PC-9 (cell line): Measurements from ENCODE around the gene GEMIN8. TPM values are rescaled to one million over a fixed set of nuclear protein-coding genes. Genes with fewer than 3 reads are reported as not detected.

ENCODE experiments used
- BruUV-seq: library from RNA; stranded (reverse); fragments of 400-500 nt; replicated peaks from 2 replicates; lab custom pipeline; 2021; lab: Mats Ljungman, UMichigan
- CTCF ChIA-PET: fragments of 300-600 bp; sonication (Branson Sonifier 250); formaldehyde crosslinking; loops from one replicate; lab custom pipeline; 2022; ENCODE audit warnings: antibody characterized with exemption; lab: Charles Lee
- POLR2A ChIA-PET: fragments of 300-600 bp; sonication (Branson Sonifier 250); formaldehyde crosslinking; loops from one replicate; lab custom pipeline; 2022; ENCODE audit warnings: antibody characterized with exemption; ENCODE audit not compliant: unreplicated experiment; lab: Charles Lee
- DNase-seq, 2 experiments: peaks; one replicate each; pipeline versions ENCODE4 v3.0.0 to v3.0.0-alpha.2; 2015 to 2022; ENCODE audit warnings: mixed read lengths in 1 of 2
- H2AFZ ChIP-seq: fragments of 200-600 bp; sonication (generic); 2 replicates; pipeline ENCODE4 v1.8.1; 2017; ENCODE audit warnings: antibody characterized with exemption
- H3F3A ChIP-seq: fragments of 200-600 bp; sonication (generic); 2 replicates; pipeline ENCODE4 v1.8.1; 2017; ENCODE audit warnings: antibody characterized with exemption, mild to moderate bottlenecking, low read depth; ENCODE audit not compliant: insufficient read depth
- H3K27ac ChIP-seq: fragments of 200-600 bp; sonication (generic); 2 replicates; pipeline ENCODE4 v1.6.1; 2016; ENCODE audit warnings: mixed run types
- H3K27me3 ChIP-seq: fragments of 200-600 bp; sonication (generic); 2 replicates; pipeline ENCODE4 v1.6.1; 2016; ENCODE audit warnings: low read depth, mixed run types; ENCODE audit not compliant: insufficient read depth
- H3K36me3 ChIP-seq: fragments of 200-600 bp; sonication (generic); 2 replicates; pipeline ENCODE4 v1.6.1; 2016; ENCODE audit warnings: low read depth, mixed run types
- H3K4me1 ChIP-seq: fragments of 200-600 bp; sonication (generic); replicated peaks from 2 replicates; pipeline ENCODE4 v1.6.1; 2016; ENCODE audit warnings: mixed run types; ENCODE audit not compliant: insufficient read depth
- H3K4me2 ChIP-seq: fragments of 200-600 bp; sonication (generic); 2 replicates; pipeline ENCODE4 v1.6.1; 2017; ENCODE audit warnings: mixed run types
- H3K4me3 ChIP-seq: fragments of 200-600 bp; sonication (generic); 2 replicates; pipeline ENCODE4 v1.6.1; 2016; ENCODE audit warnings: mixed run types
- H3K79me2 ChIP-seq: fragments of 200-600 bp; sonication (generic); 2 replicates; pipeline ENCODE4 v1.6.1; 2017; ENCODE audit warnings: low read depth, mixed run types
- H3K9me2 ChIP-seq: fragments of 200-600 bp; sonication (generic); 2 replicates; pipeline ENCODE4 v1.8.1; 2017; ENCODE audit warnings: mild to moderate bottlenecking; ENCODE audit not compliant: insufficient read depth
- H3K9me3 ChIP-seq: fragments of 200-600 bp; sonication (generic); 2 replicates; pipeline ENCODE4 v1.8.1; 2016; ENCODE audit warnings: low read depth; ENCODE audit not compliant: insufficient read depth
- H4K20me1 ChIP-seq: fragments of 200-600 bp; sonication (generic); 2 replicates; pipeline ENCODE4 v1.8.1; 2017; ENCODE audit not compliant: insufficient read depth
- CTCF ChIP-seq: fragments of 200-600 bp; sonication (generic); conservative IDR thresholded peaks from 2 replicates; pipeline ENCODE4 v1.6.1; 2017; ENCODE audit warnings: mixed run types, antibody characterized with exemption, mild to moderate bottlenecking, moderate library complexity
- EZH2 ChIP-seq: fragments of 200-600 bp; sonication (generic); IDR thresholded peaks from 2 replicates; pipeline ENCODE4 v1.8.0; 2017; ENCODE audit warnings: antibody characterized with exemption, low read depth
- intact Hi-C: fragments of 100-400 bp; cut with micrococcal nuclease; formaldehyde crosslinking; loops from one replicate; pipeline ENCODE4 v1.10.0; 2022; ENCODE audit not compliant: unreplicated experiment
- total RNA-seq: library from RNA; stranded (reverse); gene quantifications from 2 replicates; pipeline ENCODE4 v1.2.3, GENCODE V29; 2021

Gene GEMIN8
- total RNA-seq, 1 experiment from 2014 or later = 18.8 TPM

GRCh38 chrX:13956998-13957397, 72.7 kb downstream of the GEMIN8 start:
- Histone ChIP-seq H2AFZ (no peak overlapping the region), H3K27ac (no peak overlapping the region), H3K4me1 (no peaks in the 10 kb centered on the region), H3K9me2 (no peaks in the 10 kb centered on the region), H4K20me1 (no peaks in the 10 kb centered on the region), H3F3A (no peaks in the 10 kb centered on the region), H3K27me3 (peaks cover 23% of the 10 kb centered on the region), H3K79me2 (no peaks in the 10 kb centered on the region), H3K4me2 (no peak overlapping the region), H3K36me3 (no peaks in the 10 kb centered on the region), H3K4me3 (no peak overlapping the region), H3K9me3 (no peaks in the 10 kb centered on the region)
- intact Hi-C loops = no loop called here
- no peak for TF ChIP-seq CTCF
- TF ChIP-seq EZH2 = no peak
- CTCF ChIA-PET = no interaction called here
- BruUV-seq = no TSS peak
- no peak for DNase-seq
- POLR2A ChIA-PET = interaction anchor here (0.7 kb wide), 1 partner anchor 217 kb away, joined by 7 read pairs; no protein-coding TSS in a partner anchor

Other genes starting within 250 kb of the GEMIN8 start
- not detected in 2 replicates for gene GPM6B, start 212.8 kb downstream of the GEMIN8 start, total RNA-seq